ENCODE measurements around the gene CASKIN1. TPM values are rescaled to one million over a fixed set of nuclear protein-coding genes. Genes with fewer than 3 reads are reported as not detected.

The CASKIN1 gene
- total and polyA plus RNA-seq, 2 of the 8 experiments (the other 6 are each of a cell fraction or from before 2014, with no cell fraction given) = 1.2 to 6.4 TPM

DNA sequence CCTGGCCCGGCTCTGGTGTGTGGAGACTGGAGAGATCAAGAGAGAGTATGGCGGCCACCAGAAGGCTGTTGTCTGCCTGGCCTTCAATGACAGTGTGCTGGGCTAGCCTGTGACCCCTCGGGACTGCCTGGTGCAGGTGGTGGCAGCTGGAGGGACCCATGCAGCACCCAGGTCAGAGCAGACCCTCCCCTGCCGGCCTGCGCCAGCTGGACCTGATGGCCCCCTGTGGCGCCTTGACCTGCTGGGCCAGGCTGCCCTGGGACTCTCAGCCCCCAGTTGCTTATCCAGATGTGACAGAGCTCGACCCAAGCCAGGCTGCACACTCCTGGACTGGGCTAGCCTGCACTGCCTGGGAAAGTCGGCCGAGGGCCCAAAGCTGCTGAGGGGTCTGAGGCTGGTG is 12.4 kb upstream of the CASKIN1 start:
- peaks cover 3 to 19% of the 10 kb centered on the region in 2 experiments; a peak in 2 of 4 replicates for H3K79me2 ChIP-seq (ENCODE audit: control insufficient read depth in 1 of 2, insufficient read depth in 2 of 2, low read length in 2 of 2)
- WGBS, 2 experiments (ENCODE audit: extremely low coverage in 1 of 2, insufficient coverage in 1 of 2, insufficient read length in 1 of 2, insufficient replicate concordance in 2 of 2, low coverage in 1 of 2, low lambda C conversion rate in 2 of 2, missing lambda C conversion rate in 1 of 2) = 95% methylated on average over 9 of the region's 9 CpGs; no CpG with 5 or more reads in 1 of the 2 experiments
- H3K79me1 ChIP-seq (ENCODE audit: low read depth, low read length) = peaks cover 10% of the 10 kb centered on the region
- no peak overlapping the region for H2BK12ac ChIP-seq (ENCODE audit: low read depth, low read length)
- no peak overlapping the region for H3K4me3 ChIP-seq (ENCODE audit: extremely low read depth in 1 of 4, insufficient read depth in 2 of 4, low read depth in 3 of 4, low read length in 4 of 4)
- no peak overlapping the region for H2BK15ac ChIP-seq (ENCODE audit: low read length)
- no peak overlapping the region for H3K18ac ChIP-seq (ENCODE audit: extremely low read depth, low read length)
- H2BK120ac ChIP-seq (replicated peaks; ENCODE audit: low read depth, low read length) = no peak overlapping the region
- H2BK20ac ChIP-seq (ENCODE audit: low read length) = no peak overlapping the region
- no peak overlapping the region for H2BK5ac ChIP-seq (ENCODE audit: low read depth, low read length)
- no peaks in the 10 kb centered on the region for H3K9me3 ChIP-seq (ENCODE audit: insufficient read depth in 2 of 2, low read depth in 1 of 2, low read length in 1 of 2)
- no peak overlapping the region for H2AK5ac ChIP-seq (ENCODE audit: low read depth, low read length)
- no peak overlapping the region for H4K5ac ChIP-seq (ENCODE audit: insufficient read length, low read depth, low read length)
- H3K56ac ChIP-seq (replicated peaks; ENCODE audit: insufficient read length, low read depth, low read length) = no peak overlapping the region
- ChIA-PET CTCF (ENCODE audit: partially characterized antibody) (interaction anchor here (0.9 to 3.2 kb wide), 3 partner anchors 10 to 38 kb away, joined by 3 to 20 read pairs (median 6); no protein-coding TSS in a partner anchor), POLR2A (ENCODE audit: partially characterized antibody) (interaction anchor here (0.7 to 15.1 kb wide), 15 partner anchors 12 to 324 kb away, joined by 3 to 156 read pairs (median 6); partner anchors contain the start of genes CASKIN1, E4F1, ECI1 and TRAF7)
- DNase-seq (ENCODE audit: low read depth in 1 of 2, low spot score in 2 of 2) (no peak), FAIRE-seq (no peak)
- no peak overlapping the region for H3K4ac ChIP-seq (replicated peaks; ENCODE audit: insufficient read length, low read depth, low read length)
- H4K91ac ChIP-seq (replicated peaks; ENCODE audit: insufficient read length, low read length) = no peak overlapping the region
- peaks cover 8 to 42% (median 19%) of the 10 kb centered on the region in 4 experiments; a peak in 6 of 8 replicates for H3K36me3 ChIP-seq (ENCODE audit: control insufficient read depth in 2 of 4, insufficient read depth in 4 of 4, low read length in 3 of 4)
- H3K4me2 ChIP-seq (ENCODE audit: insufficient read depth in 1 of 2, low read depth in 2 of 2, low read length in 2 of 2) = no peak overlapping the region
- no peak overlapping the region for H3K14ac ChIP-seq (ENCODE audit: insufficient read length)
- no peak overlapping the region for H3K23ac ChIP-seq (ENCODE audit: insufficient read length)
- no peaks in the 10 kb centered on the region for H3K27me3 ChIP-seq (replicated peaks in 1 of 4; ENCODE audit: control insufficient read depth in 3 of 4, extremely low read depth in 1 of 4, insufficient read depth in 3 of 4, low read length in 3 of 4)
- no peak overlapping the region for H3K9ac ChIP-seq (replicated peaks in 1 of 4; ENCODE audit: extremely low read depth in 1 of 4, low read depth in 3 of 4, low read length in 3 of 4)
- no peak overlapping the region for H4K8ac ChIP-seq (ENCODE audit: extremely low read depth, insufficient read depth, low read length)
- H3K27ac ChIP-seq (ENCODE audit: low read depth, low read length) = no peak overlapping the region
- no peak overlapping the region for H2AFZ ChIP-seq (ENCODE audit: low read length)
- peaks cover 19% of the 10 kb centered on the region for H3K23me2 ChIP-seq (ENCODE audit: low read depth, low read length)
- peaks cover 8 to 36% of the 10 kb centered on the region in 2 experiments for H4K20me1 ChIP-seq (replicated peaks in 1 of 2; ENCODE audit: control insufficient read depth in 1 of 2, insufficient read depth in 2 of 2, low read length in 2 of 2)
- H3K4me1 ChIP-seq (replicated peaks in 1 of 4; ENCODE audit: control insufficient read depth in 3 of 4, insufficient read depth in 4 of 4, low read length in 3 of 4) = peaks cover 0 to 27% (median 12%) of the 10 kb centered on the region in 4 experiments; a peak in 6 of 7 replicates

All from H1 (cell line).